CD4-positive, alpha-beta T cell treated with Interleukin-2 at 100 ng/mL for 4 hours (primary cell): ENCODE data around the gene PXMP4.
"Not testable (repeated sequence)": the region's sequence is repeated elsewhere in the genome, so short reads cannot be mapped to it uniquely, and the experiment has no call there.

ENCODE experiments used
- DNase-seq: peaks from one replicate; pipeline ENCODE4 v3.0.0-alpha.2; 2020; ENCODE audit warnings: low spot score

PXMP4 gene

GRCh38 chr20:33702861-33703260 is 17.2 kb downstream of the PXMP4 start:
- no peak for DNase-seq

GRCh38 chr20:33701629-33702450 is 18.3 kb downstream of the PXMP4 start:
- no peak for DNase-seq

- DNase-seq = not testable (repeated sequence)
Observed at GRCh38 chr20:33700696-33701441, 19.2 kb downstream of the PXMP4 start.

- not testable (repeated sequence) for DNase-seq
Observed at GRCh38 chr20:33698966-33699365, 21.1 kb downstream of the PXMP4 start.

GRCh38 chr20:33697129-33697528 is 23.0 kb downstream of the PXMP4 start:
- no peak for DNase-seq

GRCh38 chr20:33696448-33696847 is 23.7 kb downstream of the PXMP4 start:
- no peak for DNase-seq

- no peak for DNase-seq
Observed at GRCh38 chr20:33694639-33695012, 25.5 kb downstream of the PXMP4 start.

- DNase-seq = no peak
Observed at GRCh38 chr20:33693741-33694638, 26.1 kb downstream of the PXMP4 start.

- no peak for DNase-seq
Observed at GRCh38 chr20:33693289-33693688, 26.8 kb downstream of the PXMP4 start.

- peak; percentile 73 for DNase-seq
Observed at GRCh38 chr20:33689973-33690372, 30.1 kb downstream of the PXMP4 start.

GRCh38 chr20:33689493-33689892 is 30.6 kb downstream of the PXMP4 start:
- no peak for DNase-seq

- no peak for DNase-seq
Observed at GRCh38 chr20:33688938-33689424, 31.1 kb downstream of the PXMP4 start.

- DNase-seq = no peak
Observed at GRCh38 chr20:33687993-33688937, 31.8 kb downstream of the PXMP4 start.

GRCh38 chr20:33687370-33687915 is 32.7 kb downstream of the PXMP4 start:
- DNase-seq = no peak

GRCh38 chr20:33686984-33687366 is 33.1 kb downstream of the PXMP4 start:
- DNase-seq = no peak

- peak; percentile 94 for DNase-seq
Observed at GRCh38 chr20:33686100-33686983, 33.8 kb downstream of the PXMP4 start, which contains the start of gene E2F1. TSS of gene E2F1 (minus strand) at chr20:33686385. CDS start at chr20:33686264, 121 bp downstream.

GRCh38 chr20:33685328-33686099 is 34.6 kb downstream of the PXMP4 start:
- DNase-seq = peak; percentile 25

- no peak for DNase-seq
Observed at GRCh38 chr20:33684533-33685327, 35.4 kb downstream of the PXMP4 start.
